ENCODE data around the gene PYY.

PYY gene

DNA sequence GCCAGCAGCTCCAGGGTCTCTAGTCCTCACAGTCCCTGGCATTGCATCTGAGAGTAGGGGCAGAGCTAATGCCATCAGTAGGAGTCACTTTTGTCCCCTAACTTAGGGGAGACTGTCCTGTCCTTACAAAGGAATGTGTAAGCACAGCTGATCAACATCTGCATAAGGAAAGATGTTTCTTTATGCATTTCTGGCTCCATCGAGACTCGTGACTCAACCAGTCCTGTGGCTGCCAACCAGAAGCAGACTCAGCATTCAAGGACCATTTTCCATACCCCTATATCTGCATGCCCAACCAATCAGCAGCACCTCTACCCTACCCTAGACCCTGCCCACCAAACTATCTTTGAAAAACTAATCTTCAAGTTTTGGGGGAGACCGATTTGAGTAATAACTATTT is 38.2 kb downstream of the PYY start:
- DNase-seq (ENCODE audit: low read depth in 3 of 3), result no peak

DNA sequence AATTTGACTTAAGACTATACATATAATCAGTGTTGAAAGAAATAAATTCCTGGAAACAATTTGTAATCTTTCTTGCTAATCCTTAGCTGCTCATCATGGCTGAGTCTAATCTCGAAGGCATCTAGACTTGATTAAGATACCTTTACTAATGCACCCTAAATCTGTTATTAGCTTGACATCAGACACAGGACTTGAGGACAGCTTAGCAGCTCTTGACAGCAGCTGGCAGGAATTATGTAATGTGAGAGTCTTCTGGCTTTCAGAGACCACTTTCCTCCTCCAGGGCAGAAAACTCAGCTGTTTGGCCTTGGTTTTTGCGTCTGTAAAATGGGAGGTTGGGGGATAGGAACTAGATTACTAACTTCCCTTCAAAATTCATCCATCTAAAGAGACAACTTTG is 39.3 kb downstream of the PYY start:
- no peak for DNase-seq (ENCODE audit: low read depth in 3 of 3)

GRCh38 chr17:43913584-43913983 is 40.2 kb downstream of the PYY start:
- DNase-seq (ENCODE audit: low read depth in 3 of 3), result no peak

- DNase-seq (ENCODE audit: low read depth in 3 of 3), result no peak
These were observed 41.0 kb downstream of the PYY start for GRCh38 chr17:43912635-43913304.

GRCh38 chr17:43911904-43912303 is 41.8 kb downstream of the PYY start:
- no peak for DNase-seq (ENCODE audit: low read depth in 3 of 3)

DNA sequence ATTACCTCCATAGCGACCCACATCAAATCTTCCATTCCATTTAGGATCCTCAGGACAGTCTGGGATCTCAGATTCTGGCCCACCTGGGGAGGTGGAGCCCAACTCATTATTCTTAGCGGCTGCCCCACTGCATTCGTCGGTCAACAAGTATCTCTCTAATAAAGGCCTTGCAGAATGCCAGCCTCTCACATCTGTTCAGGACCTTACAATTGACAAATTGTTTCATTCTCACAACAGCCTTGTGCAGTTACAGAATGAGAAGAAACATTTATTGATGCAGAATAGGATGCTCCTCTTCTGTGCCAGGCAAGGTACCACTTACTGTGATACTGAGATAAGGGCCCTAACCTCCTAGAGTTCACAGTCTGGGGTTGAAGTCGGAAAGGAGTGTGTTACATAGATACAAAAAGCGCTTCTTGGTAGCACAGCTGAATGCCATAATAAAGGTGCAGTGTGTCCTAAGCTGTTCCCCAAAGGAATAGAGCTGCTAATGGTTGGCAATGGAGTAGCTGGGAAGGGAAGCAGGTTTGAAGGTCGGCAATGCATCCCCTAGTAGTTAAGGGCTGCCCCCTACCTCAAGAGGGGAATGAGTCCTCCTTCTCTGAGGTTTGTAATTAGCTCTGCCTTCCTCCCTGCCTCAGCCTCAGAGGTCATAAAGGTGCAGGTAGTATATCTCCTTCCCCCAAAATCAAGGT is 44.1 kb downstream of the PYY start:
- DNase-seq (ENCODE audit: low read depth in 3 of 3), result no peak

DNA sequence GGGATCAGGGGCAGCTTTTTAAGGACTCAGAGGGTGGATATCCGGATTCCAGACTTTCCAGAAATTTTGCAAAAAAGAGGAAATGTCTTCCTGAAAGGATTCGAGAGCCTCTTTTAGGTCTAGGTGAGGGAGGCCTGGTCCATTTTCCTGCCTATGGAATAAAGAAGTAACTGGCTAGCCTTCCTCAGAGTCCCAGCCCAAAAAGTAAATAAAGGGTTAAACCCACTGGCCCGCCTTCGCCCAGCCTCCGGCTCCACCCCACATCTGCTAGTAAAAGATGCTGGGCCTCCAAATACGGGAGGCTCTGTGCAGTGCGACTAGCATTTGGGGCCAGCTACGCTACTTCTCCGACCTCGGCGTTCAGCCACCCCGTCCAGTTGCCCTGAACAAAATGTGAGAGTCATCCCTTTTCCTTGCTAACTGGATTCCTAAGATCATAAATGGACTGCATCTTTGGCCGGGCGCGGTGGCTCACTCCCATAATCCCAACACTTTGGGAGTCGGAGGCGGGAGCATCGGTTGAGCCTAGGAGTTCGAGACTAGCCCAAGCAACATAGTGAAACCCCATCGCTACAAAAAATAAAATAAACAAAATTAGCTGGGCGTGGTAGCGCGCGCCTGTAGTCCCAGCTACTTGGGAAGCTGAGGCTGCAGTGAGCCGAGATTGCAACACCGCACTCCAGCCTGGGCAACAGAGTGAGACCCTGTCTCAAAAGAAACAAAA is 45.6 kb downstream of the PYY start:
- peak in 2 of 3 experiments; percentile 24 to 55 for DNase-seq (ENCODE audit: low read depth in 3 of 3)

DNA sequence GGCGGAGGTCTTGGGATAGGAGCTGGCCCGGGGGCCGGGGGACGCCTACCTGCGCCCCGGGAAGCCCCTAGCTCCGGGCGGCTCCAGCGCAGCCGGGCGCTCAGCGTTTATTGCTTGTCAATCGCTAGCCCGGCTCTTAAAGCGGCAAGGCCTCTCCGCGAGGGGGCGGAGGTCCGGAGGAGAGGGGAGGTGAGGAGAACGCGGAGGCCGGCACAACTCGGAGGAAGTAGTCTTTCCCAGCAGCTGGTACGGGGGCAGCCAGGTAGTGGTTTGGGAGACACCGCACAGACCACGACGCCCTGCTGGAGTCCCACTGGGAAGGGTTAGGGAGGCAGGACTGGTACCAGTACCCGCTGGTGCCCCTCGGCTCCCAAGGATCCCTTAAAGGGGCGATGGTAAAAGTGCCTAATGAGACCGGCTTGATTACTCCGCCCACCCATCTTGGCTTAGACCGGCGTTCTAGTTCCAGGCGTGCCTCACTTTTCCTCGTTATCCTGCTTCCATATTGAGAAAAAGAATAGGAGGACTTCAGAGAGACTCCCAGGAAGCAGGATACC is 46.2 kb downstream of the PYY start, which contains the start of gene MPP2:
MPP2 (minus strand) TSS at position 112 of the 557 bp plus-strand sequence. CDS start 3,076 bp downstream, outside the sequence.
- DNase-seq (ENCODE audit: low read depth in 3 of 3), result peak in 1 of 3 experiments; percentile 55

DNA sequence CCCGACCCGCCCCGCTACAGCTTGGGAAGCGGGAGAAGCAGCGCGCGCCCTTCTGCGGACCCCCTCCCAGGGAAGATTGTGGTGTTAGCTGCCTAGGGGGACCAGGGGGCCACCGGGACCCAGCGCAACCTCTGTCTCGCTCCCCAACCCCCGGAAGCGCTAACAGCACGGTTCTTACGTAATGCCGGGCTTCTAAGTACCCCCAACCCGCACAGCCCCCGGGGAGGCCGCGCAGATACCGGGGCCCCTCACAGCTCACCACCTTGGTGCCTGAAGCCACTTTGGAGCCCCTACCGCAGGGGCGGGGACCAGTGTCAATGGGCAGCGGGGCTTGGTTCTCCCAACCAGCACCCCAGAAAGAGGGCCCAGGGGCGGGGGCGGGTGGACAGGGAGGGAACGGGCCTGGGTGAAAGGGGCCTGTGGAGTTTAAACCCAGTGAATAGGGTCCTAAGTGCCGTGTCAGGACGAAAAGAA is 46.8 kb downstream of the PYY start:
- DNase-seq (ENCODE audit: low read depth in 3 of 3), result no peak

GRCh38 chr17:43905985-43906852 is 47.5 kb downstream of the PYY start:
- no peak for DNase-seq (ENCODE audit: low read depth in 3 of 3)

DNA sequence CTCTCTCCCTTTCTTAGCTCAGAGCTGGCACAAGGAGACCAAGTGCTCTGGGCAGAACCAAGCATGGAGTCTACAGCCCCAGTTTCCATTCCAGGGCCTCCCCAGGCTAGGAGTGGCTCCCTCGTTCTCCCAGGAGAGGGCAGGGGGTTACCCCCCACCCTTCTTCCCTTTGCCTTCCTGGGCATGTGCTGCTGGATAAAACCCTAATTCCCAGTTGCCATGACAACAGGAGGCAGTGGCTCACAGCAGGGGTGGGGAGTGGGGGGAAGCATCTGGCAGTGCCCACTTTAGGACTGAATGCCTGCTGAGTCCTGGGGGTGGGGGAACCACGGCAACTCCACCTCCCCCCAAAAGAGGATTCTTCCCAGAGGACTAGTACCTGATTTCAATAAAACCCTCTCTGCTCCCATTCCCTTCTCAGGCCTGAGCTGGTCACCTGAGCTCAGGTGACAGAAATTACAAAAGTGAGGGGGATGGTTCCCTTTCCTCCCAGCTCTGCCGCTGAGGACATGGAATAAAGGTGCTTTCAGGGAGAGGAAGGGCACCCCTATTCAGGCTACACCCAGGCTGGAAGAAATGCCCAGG is 48.2 kb downstream of the PYY start:
- no peak for DNase-seq (ENCODE audit: low read depth in 3 of 3)
